ENCODE measurements around the gene ABHD16A.

DNA sequence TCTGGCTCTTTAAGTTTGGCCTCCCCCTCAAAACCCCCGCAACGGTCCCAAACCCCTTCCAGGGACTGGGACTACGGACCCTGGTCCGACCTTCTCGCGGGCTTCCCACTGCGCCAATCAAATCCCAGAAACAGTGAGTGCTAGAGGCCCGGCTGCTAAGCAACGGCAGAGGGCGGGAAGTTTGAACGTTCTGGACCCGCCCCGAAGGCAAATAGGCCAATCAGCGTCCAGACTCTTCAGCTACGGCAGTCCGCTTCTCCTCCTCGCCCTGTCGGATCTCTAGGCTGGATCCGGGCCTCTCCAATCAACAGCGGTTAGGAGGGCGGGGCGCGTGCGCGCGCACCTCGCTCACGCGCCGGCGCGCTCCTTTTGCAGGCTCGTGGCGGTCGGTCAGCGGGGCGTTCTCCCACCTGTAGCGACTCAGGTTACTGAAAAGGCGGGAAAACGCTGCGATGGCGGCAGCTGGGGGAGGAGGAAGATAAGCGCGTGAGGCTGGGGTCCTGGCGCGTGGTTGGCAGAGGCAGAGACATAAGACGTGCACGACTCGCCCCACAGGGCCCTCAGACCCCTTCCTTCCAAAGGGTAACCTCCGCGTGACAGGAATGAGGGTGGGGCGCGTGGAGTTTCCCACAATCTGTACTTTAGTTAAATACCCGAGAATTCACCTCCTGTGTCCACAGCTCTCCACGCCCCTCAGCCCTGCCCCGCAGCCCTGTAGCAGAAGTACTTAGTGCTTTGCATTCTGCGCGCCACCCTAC, 36.7 kb upstream of the ABHD16A start, which contains the start of gene MSH5:
- no peak for TF ChIP-seq POLR2A (IDR thresholded peaks at IDR 0.05)
- TF ChIP-seq CTCF (IDR thresholded peaks at IDR 0.05 in 8 of 11, conservative IDR thresholded peaks at IDR 0.05 in 3 of 11) = no peak
